HCT116 (cell line): ENCODE data around the gene LGALS9.

ENCODE experiments used
- CBX3 ChIP-seq: IDR thresholded peaks from 2 replicates; pipeline ENCODE4 v1.6.1; 2012; ENCODE audit warnings: low read depth
- CEBPB ChIP-seq: IDR thresholded peaks from 2 replicates; pipeline ENCODE4 v1.6.1; 2012; ENCODE audit warnings: low read depth
- EZH2 ChIP-seq: fragments of 200-600 bp; sonication (generic); IDR thresholded peaks from 2 replicates; pipeline ENCODE4 v1.6.1; 2017; ENCODE audit warnings: antibody characterized with exemption, mixed run types
- MAX ChIP-seq: IDR thresholded peaks from 2 replicates; pipeline ENCODE4 v1.6.1; 2012
- POLR2A ChIP-seq: IDR thresholded peaks from 2 replicates; pipeline ENCODE4 v1.7.0; 2011; ENCODE audit warnings: borderline replicate concordance; ENCODE audit not compliant: insufficient read depth, insufficient read length; ENCODE audit errors: extremely low read depth
- POLR2AphosphoS5 ChIP-seq: IDR thresholded peaks from 2 replicates; pipeline ENCODE4 v1.6.1; 2011; ENCODE audit warnings: mild to moderate bottlenecking, low read depth, low read length, moderate library complexity
- RAD21 ChIP-seq: IDR thresholded peaks from 2 replicates; pipeline ENCODE4 v1.6.1; 2012; ENCODE audit warnings: low read depth, mild to moderate bottlenecking
- SIN3A ChIP-seq: IDR thresholded peaks from 2 replicates; pipeline ENCODE4 v1.6.1; 2012; ENCODE audit warnings: low read depth
- SP1 ChIP-seq: IDR thresholded peaks from 2 replicates; pipeline ENCODE4 v1.6.1; 2012; ENCODE audit warnings: low read depth
- TCF7L2 ChIP-seq: IDR thresholded peaks from 2 replicates; pipeline ENCODE4 v1.7.0; 2011; ENCODE audit warnings: borderline replicate concordance, inconsistent platforms; ENCODE audit not compliant: insufficient read depth, insufficient read length; ENCODE audit errors: extremely low read depth
- YY1 ChIP-seq: IDR thresholded peaks from 2 replicates; pipeline ENCODE4 v1.6.1; 2011; ENCODE audit warnings: low read length, low read depth, moderate library complexity, mild to moderate bottlenecking; ENCODE audit not compliant: insufficient replicate concordance; ENCODE audit errors: extremely low read depth
- ZNF274 ChIP-seq: fragments of 200-500 bp; sonication (Bioruptor generic); IDR thresholded peaks from 2 replicates; pipeline ENCODE4 v1.6.1; 2014; ENCODE audit warnings: mild to moderate bottlenecking, low read depth, low read length, inconsistent platforms
- TF ChIP-seq, protein P1 (sequence below), 3 experiments: fragments of 200-600 bp in 1 of 3; sonication (generic) in 1 of 3; IDR thresholded peaks in 2 of 3; conservative IDR thresholded peaks in 1 of 3; 2 replicates each; pipeline ENCODE4 v1.5.1; 2012 to 2017; ENCODE audit warnings: low read depth in 2 of 3, low read length in 2 of 3, antibody characterized with exemption in 1 of 3, borderline replicate concordance in 1 of 3, control low read depth in 1 of 3, mild to moderate bottlenecking in 1 of 3, mixed read lengths in 1 of 3, mixed run types in 1 of 3, moderate library complexity in 1 of 3; ENCODE audit not compliant: insufficient read depth in 1 of 3
- TF ChIP-seq, protein P2 (sequence below): IDR thresholded peaks from 2 replicates; pipeline ENCODE4 v1.6.1; 2012

GRCh38 chr17:27593232-27593856 lies 37.6 kb upstream of the LGALS9 start:
- TF ChIP-seq, protein P1, sequence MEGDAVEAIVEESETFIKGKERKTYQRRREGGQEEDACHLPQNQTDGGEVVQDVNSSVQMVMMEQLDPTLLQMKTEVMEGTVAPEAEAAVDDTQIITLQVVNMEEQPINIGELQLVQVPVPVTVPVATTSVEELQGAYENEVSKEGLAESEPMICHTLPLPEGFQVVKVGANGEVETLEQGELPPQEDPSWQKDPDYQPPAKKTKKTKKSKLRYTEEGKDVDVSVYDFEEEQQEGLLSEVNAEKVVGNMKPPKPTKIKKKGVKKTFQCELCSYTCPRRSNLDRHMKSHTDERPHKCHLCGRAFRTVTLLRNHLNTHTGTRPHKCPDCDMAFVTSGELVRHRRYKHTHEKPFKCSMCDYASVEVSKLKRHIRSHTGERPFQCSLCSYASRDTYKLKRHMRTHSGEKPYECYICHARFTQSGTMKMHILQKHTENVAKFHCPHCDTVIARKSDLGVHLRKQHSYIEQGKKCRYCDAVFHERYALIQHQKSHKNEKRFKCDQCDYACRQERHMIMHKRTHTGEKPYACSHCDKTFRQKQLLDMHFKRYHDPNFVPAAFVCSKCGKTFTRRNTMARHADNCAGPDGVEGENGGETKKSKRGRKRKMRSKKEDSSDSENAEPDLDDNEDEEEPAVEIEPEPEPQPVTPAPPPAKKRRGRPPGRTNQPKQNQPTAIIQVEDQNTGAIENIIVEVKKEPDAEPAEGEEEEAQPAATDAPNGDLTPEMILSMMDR (IDR thresholded peaks at IDR 0.05 in 2 of 3, conservative IDR thresholded peaks at IDR 0.05 in 1 of 3; ENCODE audit: borderline replicate concordance in 1 of 3, insufficient read depth in 1 of 3, low read depth in 2 of 3, low read length in 2 of 3): no peak
- TF ChIP-seq CEBPB (no peak), POLR2A (no peak), SIN3A (no peak), SP1 (no peak), EZH2 (no peak), RAD21 (peak; percentile 29; the same call in 1 of the 2 replicates), POLR2AphosphoS5 (no peak), TCF7L2 (no peak), CBX3 (no peak), YY1 (no peak), ZNF274 (no peak), MAX (no peak)
- TF ChIP-seq, protein P2, sequence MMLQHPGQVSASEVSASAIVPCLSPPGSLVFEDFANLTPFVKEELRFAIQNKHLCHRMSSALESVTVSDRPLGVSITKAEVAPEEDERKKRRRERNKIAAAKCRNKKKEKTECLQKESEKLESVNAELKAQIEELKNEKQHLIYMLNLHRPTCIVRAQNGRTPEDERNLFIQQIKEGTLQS: no peak
